C4-2B (cell line): Measurements from ENCODE around the gene SLC10A7.

ENCODE experiments used
- H3K27ac ChIP-seq: fragments of 450-650 bp; 2 replicates; pipeline ENCODE4 v1.5.1; 2017
- ZFX ChIP-seq: fragments of 450-650 bp; IDR thresholded peaks from 2 replicates; pipeline ENCODE4 v1.6.1; 2017
- TF ChIP-seq, protein P1 (sequence below): fragments of 450-650 bp; conservative IDR thresholded peaks from 2 replicates; pipeline ENCODE4 v1.5.1; 2017; ENCODE audit warnings: mild to moderate bottlenecking

Gene SLC10A7, protein sequence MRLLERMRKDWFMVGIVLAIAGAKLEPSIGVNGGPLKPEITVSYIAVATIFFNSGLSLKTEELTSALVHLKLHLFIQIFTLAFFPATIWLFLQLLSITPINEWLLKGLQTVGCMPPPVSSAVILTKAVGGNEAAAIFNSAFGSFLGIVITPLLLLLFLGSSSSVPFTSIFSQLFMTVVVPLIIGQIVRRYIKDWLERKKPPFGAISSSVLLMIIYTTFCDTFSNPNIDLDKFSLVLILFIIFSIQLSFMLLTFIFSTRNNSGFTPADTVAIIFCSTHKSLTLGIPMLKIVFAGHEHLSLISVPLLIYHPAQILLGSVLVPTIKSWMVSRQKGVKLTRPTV

DNA sequence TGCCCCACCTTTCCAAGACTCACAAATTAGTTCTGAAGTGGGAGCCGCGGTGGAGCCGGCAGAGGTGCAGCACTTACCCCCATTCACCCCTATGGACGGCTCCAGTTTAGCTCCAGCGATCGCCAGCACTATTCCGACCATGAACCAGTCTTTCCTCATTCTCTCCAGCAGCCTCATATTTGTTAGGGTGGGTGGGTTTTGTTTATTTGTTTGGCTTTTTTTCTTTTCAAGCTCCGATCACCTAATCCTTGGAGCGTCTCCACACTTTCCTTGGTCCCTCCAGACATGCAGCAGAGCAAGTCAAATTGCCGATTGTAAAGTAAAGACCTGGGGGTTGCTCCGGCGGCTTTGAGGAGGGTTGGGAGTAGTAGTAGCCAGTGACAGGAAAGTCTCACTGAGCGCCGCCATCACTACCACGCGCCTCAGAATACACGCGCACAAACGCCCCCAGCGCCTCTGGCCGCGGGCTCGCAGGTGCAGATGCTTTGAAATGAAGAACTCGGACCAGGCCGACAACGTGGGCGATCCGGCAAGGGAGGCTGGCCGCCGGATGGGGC lies at the start of gene SLC10A7:
SLC10A7 (minus strand) TSS at position 400 of the 557 bp plus-strand sequence; CDS start at position 177, 223 bp downstream.
- peak within 1 kb of the TSS; percentile 98 for H3K27ac ChIP-seq
- TF ChIP-seq, protein P1, sequence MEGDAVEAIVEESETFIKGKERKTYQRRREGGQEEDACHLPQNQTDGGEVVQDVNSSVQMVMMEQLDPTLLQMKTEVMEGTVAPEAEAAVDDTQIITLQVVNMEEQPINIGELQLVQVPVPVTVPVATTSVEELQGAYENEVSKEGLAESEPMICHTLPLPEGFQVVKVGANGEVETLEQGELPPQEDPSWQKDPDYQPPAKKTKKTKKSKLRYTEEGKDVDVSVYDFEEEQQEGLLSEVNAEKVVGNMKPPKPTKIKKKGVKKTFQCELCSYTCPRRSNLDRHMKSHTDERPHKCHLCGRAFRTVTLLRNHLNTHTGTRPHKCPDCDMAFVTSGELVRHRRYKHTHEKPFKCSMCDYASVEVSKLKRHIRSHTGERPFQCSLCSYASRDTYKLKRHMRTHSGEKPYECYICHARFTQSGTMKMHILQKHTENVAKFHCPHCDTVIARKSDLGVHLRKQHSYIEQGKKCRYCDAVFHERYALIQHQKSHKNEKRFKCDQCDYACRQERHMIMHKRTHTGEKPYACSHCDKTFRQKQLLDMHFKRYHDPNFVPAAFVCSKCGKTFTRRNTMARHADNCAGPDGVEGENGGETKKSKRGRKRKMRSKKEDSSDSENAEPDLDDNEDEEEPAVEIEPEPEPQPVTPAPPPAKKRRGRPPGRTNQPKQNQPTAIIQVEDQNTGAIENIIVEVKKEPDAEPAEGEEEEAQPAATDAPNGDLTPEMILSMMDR: no peak

DNA sequence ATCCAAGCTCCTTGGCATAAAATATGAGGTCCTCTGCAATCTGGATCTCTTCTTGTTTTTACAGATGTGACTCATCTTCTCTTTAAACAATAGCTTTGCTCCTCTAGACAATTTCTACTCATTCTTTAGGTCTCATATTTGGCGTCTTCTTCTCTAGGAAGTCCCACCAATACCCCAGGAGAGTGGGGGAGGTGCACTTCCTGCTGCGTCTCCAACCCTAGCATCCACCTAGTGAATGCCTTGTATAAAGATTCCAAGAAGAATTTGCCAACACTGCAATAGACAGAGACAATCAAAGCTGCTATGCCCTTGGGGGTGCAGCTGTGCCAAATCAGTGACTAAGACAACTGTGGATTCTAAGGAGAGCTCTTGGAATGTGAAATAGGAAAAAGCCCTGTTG lies 45.7 kb upstream of the SLC10A7 start:
- TF ChIP-seq, protein P1: no peak
- no peak for TF ChIP-seq ZFX
- H3K27ac ChIP-seq: no peak overlapping the region

DNA sequence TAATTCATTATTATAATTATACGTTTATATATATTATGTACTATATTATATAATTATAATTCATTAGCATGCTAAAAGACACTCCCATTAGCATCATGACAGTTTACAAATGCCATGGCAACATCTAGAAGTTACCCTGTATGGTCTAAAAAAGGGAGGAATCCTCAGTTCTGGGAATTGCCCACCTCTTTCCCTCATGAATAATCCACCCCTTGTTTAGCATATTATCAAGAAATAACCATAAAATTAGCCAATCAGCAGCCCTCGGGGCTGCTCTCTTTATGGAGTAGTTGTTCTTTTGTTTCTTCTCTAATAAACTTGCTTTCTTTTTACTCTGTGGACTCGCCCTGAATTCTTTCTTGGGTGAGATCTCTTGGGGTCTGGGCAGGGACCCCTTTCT lies 42.8 kb upstream of the SLC10A7 start:
- TF ChIP-seq ZFX: no peak
- TF ChIP-seq, protein P1: no peak
- H3K27ac ChIP-seq: no peak overlapping the region

DNA sequence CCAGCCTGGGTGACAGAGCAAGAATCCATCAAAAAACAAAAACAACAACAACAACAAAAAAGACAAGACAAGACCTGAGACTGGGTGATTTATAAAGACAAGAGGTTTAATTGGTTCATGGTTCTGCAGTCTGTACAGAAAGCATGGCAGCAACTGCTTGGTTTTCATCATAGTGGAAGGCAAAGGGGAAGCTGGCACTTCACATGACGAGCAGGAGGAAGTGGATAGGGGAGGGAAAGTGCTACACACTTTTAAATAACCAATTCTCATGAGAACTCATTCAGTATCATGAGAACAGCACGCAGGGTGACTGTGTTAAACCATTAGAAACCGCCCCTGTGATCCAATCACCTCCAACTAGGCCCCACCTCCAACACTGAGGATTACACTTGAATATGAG lies 28.4 kb upstream of the SLC10A7 start:
- TF ChIP-seq, protein P1: no peak
- no peak for TF ChIP-seq ZFX

DNA sequence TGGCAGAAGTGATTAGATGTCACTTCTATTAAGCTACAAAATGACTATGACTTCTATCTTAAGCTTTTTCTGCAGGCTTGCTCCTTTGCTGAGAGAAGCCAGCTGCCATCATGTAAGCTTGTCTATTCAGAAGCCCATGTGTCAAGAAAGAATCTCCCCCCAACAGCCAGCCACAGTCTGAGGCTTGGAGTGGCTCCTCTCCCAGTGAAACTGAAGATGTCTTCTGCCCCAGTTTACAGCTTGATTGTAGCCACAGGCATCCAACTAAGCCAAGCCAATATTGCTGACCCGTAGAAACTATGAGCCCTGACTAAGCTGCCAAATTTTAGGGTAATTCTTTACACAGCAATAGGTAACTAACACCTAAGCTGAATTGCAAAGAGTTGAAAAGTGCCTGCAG lies 26.7 kb upstream of the SLC10A7 start:
- H3K27ac ChIP-seq: no peak overlapping the region
- TF ChIP-seq, protein P1: no peak
- no peak for TF ChIP-seq ZFX

More for the DNA sequence above, 28.4 kb upstream of the SLC10A7 start:
- no peak overlapping the region for H3K27ac ChIP-seq

DNA sequence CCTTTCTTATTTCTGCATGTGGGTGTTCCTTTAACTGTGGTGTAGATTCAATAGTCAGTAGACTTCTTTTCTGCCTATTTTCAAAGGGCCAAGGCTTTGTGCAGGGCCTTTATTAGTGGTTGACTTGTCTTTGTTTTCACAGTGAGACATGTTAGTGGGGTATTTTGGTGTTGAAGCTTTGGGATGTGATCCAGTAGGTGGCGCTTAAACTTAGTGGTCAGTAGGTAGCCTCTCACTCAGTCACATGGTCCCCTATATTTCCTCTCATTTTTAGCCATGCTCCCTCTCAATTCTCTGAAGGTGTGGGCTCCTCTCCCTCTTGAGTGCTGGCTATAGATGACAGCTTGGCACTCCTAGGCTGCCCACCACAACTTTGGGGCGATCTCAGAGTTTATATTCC lies 23.4 kb upstream of the SLC10A7 start:
- no peak overlapping the region for H3K27ac ChIP-seq
- TF ChIP-seq ZFX: no peak
- TF ChIP-seq, protein P1: peak; percentile 39

DNA sequence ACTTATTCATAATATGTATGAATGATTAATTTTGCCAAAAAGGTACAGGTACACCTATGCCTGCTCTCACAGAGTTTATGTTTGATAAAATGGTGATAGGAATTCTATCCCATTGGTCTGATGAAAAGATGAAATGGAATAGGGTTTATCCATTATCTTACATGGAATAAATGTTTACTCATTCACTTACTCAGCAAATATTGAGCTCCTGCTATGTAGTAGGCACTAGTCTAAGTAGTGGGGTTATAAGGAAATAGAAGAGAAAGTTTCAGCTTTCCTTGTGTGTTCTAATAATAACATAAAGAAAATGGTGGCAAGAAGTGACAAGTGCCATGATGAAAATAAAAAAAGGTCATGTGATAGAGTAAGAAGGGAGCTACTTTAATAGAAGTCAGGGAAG lies 12.4 kb upstream of the SLC10A7 start:
- H3K27ac ChIP-seq: no peak overlapping the region
- TF ChIP-seq ZFX: no peak
- TF ChIP-seq, protein P1: no peak
